OCI-LY3 (cell line): Measurements from ENCODE around the gene TP53.

Experiments
- CTCF ChIP-seq: fragments of 200-600, 300-600 bp; sonication (generic); IDR thresholded peaks from 2 replicates; pipeline ENCODE4 v1.5.1; 2014; ENCODE audit warnings: antibody characterized with exemption, low read length, low read depth
- EZH2phosphoT487 ChIP-seq: fragments of 200-600 bp; shearing (Covaris generic); IDR thresholded peaks from 2 replicates; pipeline ENCODE4 v1.6.1; 2018; ENCODE audit warnings: antibody characterized with exemption, mixed run types, low read depth

- TF ChIP-seq CTCF (no peak), EZH2phosphoT487 (no peak)
Observed at GRCh38 chr17:7700510-7700909, 13.2 kb upstream of the TP53 start.
